HG03520 (cell line): Measurements from ENCODE around the gene TCERG1.

ENCODE experiments used
- ATAC-seq: cut with Tn5 transposase; IDR thresholded peaks from one replicate; pipeline ENCODE4 v1.9.1; 2021; ENCODE audit warnings: mild to moderate bottlenecking, moderate library complexity; ENCODE audit not compliant: unreplicated experiment

Gene TCERG1

DNA sequence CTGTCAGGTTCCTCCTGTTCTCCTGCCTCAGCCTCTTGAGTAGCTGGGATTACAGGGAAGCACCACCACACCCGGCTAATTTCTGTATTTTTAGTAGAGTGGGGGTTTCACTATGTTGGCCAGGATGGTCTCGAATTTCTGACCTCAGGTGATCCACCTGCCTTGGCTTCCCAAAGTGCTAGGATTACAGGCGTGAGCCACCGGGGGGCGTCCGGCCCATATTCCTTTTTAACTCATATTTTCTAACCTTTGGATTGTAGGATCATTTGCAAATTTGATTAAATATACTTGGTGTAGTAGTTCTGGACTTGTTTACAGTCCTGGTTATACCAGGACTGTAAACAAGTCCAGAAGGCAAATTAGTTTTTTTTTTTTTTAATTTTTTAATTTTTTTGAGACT lies 4.3 kb downstream of the TCERG1 start:
- ATAC-seq = no peak

DNA sequence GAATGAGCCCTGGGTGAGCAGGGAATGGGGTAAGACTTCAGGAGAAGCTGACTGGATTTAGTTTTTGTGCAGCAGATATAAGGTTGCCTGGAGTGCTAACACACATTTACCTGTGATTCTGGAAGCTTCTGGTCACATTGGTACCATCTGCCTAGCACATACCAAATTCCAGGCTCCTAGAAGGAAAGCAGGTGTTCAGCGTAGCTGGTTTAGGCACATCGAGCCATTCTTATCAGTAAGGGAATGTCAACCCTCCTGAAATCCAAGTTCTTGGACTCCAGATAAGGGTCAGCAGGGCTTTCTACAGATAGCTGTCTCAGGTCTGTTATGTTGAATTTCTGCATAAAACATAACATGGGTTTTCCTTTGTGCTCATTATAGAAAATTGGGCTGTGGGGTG lies 10.3 kb downstream of the TCERG1 start:
- no peak for ATAC-seq

DNA sequence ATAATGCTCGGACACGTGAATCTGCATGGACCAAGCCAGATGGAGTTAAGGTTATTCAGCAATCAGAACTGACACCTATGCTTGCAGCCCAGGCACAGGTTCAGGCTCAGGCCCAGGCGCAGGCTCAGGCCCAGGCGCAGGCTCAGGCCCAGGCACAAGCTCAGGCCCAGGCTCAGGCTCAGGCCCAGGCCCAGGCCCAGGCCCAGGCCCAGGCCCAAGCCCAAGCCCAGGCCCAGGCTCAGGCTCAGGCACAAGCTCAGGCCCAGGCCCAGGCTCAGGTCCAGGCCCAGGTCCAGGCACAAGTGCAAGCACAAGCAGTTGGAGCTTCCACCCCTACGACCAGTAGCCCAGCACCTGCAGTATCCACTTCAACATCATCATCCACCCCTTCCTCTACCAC lies 11.8 kb downstream of the TCERG1 start:
- no peak for ATAC-seq

DNA sequence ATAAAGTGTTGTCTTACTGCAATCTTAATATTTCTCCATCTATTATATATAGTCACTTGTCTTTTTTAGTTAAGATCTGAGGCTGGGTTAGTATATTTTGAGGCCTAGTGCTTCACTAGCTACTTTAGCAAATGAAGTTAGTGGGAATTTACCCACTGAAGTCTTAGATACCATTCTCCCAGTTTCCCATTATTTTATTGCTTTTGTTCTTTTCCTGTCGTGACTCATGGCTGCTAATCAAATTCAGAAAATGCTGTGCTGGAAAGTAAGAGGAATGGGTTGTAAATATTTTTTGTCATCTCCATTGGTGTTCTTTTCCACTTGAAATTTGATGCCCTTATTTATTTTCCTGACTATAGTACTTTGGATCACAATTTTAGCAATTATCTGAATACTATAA lies 14.2 kb downstream of the TCERG1 start:
- ATAC-seq = no peak

DNA sequence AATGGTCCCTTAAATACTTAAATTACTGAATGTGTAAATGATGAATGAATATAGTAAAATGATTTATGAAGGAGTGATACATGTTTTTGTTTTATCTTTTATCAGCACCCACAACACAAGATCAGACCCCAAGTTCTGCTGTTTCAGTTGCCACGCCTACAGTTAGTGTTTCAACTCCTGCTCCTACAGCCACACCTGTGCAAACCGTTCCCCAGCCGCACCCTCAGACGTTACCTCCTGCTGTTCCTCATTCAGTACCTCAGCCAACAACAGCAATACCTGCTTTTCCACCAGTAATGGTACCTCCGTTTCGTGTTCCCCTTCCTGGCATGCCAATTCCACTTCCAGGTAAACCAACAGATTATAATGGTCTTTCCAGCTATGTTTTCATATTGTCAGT lies 16.3 kb downstream of the TCERG1 start:
- no peak for ATAC-seq

DNA sequence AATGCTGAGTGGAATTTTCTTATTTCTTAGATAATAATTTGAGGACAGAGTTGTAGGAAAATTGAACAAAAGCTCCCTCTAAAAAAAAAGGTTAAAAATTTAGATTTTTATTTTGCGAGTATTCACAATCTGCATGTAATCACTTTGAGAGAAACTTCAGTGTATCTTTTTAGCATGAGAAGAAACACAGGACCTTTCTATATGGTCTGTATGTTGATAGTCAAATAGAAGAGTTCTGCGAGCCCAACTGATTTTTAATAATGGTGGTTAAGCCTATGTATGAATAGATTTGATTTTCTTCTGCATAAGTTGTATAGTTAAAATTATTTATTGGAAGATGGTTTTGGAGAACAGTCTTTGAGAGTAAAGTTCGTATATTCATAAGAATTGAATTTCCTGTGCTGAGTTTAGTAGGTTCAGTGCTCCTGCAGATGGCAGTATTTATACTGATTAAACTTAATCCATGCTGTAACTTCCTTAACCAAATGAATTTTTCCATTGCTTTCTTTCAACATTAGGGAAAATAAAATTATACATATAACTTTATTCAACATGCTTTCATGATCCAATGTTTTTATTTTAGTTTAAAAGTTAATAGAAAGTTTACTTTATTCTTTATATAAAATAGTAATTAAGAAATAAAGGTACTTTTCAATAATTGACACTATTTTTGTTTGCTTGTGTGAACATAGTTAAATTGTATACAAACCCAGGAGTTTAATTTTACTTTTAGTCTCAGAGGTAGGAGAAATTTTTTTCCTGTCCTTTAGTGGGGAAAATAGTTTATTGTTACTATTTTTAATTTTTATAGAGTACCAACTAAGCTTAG lies 19.6 kb downstream of the TCERG1 start:
- no peak for ATAC-seq

DNA sequence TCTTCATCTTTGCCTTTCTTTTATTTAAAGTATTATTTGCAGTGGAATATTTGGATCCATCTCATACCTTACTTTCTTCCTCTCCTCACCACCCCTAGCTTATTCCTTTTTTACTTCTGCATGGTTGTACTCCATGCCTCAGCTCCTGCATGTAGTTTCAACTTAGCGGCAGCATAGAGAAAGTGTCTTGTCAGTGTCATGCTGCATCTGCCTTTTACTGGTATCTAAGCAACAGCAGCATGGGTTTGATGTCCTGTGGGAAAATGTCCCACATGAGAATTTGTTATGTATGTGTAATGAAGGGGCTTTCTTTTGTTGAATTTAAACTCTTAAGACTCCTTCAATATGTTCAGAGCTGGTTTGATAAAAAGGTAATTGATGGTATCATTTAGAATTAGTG lies 20.6 kb downstream of the TCERG1 start:
- ATAC-seq = no peak

DNA sequence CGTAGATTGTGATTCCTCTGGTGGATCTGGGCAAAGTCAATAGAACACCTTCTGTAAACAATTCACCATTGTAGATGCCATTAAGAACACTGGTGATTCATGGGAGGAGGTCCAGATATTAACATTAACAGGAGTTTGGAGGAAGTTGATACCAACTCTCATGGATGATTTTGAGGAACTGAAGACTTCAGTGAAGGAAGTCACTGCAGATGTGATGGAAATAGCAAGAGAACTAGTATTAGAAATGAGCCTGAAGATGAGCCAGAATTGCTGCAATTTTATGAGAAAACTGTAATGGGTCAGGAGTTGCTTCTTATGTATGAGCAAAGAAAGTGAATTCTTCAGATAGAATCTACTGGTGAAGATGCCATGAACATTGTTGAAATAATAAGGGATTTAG lies 26.9 kb downstream of the TCERG1 start:
- no peak for ATAC-seq

DNA sequence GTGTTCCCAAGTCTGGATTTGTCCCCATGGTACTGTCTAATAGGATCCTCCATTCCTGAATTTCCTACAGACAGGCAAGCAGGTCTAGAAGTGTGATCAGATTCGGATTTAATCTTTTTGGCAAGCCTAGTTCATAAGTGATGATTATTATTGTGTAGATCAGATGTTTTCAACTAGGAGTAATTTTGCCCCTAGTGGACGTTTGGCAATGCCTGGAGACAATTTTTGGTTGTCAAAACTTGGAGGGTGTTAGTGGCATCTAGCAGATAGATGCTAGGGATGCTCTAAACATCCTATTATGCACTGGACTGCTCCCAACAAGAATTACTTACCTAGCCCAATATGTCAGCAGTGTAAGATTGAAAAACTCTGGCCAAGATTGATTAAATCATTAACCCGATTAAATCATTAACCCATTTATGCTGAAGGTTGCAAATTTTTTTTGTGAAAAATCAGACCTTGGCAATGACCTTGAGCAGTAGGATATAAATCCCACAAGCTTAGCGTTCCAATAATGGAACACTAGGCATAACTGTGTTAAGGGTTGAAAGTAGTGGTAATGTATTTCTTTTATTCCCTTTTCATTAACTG lies 28.2 kb downstream of the TCERG1 start:
- ATAC-seq = no peak

DNA sequence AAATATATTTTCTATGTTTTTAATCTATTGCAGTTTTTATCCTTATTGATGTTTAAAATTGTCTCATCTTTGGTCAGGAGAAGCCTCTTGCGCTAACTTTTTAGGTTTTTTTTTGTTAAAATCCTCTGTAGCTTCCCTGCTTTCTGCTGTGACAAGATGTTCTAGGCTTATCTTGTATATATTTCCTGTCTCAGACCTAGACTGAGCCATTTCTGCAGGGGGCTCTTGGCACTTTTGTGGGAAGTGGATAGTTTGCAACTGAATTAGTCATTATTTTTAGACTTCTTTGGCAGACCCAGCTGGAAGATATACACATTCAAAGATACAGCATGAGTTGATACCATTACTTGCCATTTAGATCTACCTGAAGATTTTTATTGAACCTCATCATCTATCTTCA lies 28.8 kb downstream of the TCERG1 start:
- ATAC-seq = no peak

DNA sequence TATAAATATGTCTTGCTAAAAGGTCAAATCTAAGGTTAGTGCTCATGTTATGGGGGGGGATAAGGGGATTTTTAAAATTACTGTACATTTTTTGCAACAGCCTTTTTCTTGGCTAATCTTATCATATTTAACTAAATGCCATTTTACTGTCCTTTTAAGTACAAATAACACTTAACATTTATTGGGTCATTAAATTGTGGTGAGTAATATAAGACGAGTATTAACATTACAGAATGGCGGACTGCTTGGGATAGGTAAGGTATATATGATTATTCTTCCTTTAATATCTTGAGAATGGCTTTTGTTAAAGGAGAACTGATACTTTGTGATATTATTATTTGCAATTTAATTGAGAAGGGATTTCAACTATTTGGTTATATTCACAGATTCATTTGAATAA lies 35.6 kb downstream of the TCERG1 start:
- no peak for ATAC-seq

DNA sequence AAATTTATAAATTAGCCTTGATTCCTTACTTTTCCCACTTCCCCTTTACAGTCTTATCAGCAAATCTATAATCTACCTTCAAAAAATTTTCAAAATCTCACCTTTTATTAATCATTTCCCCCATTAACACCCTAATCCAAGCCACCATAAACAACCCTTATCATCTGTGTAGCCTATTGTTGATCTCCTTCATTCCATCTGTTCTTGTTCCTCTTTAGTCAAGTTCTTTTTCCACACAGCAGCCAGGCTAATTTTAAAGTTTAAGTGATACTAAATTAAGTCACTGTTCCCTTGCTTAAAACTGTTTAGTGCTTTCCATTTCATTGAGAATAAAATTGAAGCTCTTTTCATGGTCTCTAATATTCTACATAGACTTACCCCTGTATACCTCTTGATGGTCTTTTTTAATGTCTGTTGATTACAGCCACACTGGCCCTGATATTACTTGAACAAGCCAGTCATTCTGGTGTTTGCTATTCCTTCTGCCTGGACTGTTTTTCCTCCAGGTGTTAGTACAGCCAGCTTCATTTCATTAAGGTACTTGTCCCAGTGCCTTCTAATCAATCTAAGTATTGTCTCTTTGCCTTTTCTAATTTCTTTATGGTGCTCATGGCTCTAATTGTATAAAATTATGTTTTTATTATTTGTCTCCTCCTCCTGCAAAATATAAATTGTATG lies 37.7 kb downstream of the TCERG1 start:
- ATAC-seq = no peak

DNA sequence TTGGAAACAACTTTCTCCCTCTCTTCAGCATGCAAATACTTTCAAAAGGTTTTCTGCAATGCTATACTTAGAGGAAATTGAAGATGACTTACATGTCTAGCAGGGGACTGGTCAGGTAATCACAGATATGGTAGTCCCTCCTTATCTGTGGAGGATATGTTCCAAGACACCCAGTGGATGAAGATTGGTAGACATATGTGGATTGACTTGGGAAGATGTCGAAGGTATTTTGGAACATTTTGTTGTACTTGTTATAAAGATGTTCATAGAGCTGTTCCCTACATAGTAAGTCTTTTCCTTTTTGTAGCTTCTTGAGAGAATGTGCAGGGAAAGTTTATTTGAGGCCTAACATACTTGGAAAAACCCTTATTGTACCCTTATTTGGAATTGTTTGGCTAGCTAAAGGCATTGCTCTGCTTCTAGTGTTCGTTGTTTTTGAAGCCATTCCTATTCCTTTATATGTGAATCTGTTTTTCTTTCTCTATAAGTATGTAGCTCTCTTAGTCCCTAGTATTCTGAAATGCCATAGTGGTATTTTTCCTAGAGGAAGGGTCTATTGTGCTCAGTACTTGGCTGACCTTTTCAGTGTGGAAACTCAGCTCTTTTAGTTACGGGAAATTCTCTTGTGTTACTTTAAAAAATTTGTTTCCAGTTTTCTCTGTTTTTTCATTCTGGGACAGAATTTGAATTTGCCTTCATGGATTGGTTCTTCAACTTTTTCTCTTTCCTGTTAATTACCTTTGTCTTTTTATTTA lies 43.1 kb downstream of the TCERG1 start:
- ATAC-seq = no peak

DNA sequence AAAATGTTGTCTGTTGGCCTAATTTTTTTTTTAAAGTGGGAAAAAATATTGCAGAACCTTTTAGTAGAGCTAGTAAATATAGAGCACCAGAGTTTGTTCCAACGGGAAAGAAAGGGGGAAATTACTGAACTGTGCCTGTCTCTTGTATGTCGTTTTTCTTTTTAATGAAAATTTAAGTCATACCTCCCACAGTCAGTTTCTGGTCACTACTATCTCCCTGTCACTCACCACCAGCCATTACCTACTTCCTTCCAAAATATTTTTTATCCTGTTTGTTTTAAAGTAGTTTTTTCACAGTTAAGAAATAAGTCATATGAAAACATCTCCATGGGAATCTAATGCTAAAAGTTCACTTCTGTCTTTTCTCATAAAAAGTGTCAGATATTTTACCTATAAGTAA lies 47.5 kb downstream of the TCERG1 start:
- no peak for ATAC-seq

DNA sequence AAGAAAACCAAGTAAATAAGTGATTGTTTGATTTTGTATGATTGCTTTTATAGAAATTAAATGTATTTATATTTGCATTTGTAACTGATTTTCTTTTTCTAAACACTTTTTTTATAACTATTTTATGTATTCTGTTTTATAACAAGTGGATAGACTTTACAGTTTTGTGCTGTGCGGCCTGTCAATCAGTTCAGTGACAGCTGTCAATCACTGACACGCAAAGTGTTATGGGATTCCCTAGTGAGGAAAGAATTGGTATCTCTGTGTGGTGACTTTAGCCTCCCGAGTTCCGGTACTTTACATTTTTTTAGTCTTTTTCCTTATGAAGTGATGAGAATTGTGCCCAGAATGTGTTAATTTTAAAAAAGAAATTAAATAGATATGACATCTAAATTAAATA lies 52.5 kb downstream of the TCERG1 start:
- no peak for ATAC-seq

DNA sequence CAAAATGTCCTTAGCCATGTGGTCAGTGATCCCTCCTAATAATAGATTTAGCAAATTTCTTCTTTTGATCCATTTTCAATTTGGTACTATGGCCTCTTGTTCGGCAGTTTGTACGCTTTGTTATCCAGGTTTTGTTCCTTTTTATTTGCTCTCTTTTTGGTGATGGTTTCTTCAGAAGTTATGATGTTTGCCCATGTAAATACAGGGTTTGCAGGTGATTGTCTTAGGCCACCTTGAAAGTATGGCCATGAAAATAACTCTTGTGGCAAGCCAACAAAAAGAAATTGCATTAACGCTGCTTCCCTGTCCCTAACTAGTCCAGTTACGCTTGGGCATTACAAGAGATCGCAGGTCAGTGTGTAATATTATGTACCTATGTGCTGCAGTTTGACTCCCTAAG lies 60.3 kb downstream of the TCERG1 start:
- ATAC-seq = no peak

DNA sequence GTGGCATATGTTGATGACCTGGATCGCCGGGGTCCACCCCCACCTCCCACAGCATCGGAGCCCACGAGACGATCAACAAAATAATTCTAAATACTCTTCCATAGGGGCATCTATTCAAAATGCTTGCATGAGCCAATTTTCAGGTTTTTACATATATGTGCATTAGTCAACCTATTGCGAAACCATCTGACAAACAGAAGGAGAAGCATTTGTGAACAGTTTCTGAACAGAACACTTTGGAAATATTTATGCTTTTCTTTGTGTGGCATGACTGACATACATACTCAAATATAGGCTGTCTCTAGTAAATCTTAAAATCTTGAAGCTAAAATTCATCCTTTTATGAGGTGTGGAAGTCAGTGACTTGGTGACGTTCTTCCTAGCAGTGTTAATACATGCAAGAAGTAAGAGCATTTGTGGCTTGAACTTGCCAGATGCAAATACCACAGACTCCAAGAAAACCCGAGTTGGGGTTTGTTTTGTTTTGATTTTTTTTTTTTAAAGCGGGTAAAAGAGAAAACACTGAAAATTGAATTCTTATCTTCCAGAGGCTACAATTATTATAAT lies 63.5 kb downstream of the TCERG1 start:
- no peak for ATAC-seq

DNA sequence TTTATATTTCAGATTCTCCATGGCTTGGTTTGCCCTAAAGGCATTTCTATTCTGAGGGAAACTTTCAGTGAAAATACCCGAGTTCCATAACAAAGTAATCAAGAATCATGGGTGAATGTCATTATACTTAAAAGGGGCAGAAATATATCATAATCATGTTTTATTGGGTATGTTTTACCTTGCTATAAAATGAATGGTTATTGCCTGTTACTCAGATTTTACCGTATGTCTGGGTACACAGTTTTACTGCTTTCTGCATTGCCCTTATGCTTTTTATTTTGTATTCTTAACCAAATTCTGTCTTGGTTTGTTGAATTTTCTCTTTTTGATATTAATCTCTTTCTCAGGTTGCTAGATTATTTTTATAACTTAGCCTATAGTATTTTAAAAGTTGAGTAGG lies 66.3 kb downstream of the TCERG1 start:
- no peak for ATAC-seq

DNA sequence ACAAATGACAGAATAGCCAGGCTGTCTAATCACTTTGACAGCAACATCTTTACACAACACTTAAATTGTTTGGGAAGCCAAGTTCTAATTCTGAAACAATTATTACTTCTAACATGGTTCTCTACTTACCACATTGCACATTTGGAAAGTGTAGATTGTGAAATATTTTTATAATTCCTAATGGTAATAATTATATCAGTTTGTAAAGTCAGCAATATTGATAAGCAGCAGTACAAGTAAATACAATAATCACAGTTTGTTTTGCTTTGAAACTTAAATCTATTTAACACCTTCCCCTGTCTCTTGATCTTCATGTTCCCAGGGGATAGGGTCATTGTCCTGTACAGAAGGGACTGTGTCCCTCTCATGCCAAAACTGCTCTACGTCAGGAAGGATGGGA lies 67.4 kb downstream of the TCERG1 start:
- ATAC-seq = no peak

DNA sequence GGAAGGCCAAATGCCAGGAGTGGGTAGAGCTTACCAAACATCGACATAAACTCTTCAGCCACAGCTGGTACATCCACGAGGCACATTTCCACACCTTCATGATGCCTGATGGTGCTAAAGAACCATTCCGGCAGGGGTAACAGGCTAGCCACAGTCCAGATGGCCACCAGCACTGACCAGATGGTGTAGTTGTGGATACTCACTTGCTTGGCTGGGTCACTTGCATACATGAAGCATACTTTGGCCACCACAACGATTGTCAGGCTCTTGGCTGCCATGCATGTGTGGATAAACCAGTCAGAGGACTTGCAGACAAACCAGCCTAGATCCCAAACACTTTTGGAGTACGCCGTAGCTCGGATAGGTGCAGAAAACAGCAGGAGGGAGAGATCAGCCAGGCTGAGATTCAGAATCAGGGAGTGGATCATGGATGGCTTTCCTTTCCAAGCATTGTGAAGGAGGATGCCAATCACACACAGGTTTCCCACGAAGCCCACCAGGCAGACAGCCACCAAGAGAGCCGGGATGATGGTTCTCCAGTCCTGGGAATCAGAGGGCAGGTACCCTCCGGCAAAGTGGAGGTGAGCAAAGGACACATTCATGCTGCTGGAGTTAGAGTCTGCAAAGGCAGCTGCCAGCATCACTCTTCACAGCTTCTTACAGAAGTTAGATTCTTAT lies 68.5 kb downstream of the TCERG1 start:
- ATAC-seq = no peak

DNA sequence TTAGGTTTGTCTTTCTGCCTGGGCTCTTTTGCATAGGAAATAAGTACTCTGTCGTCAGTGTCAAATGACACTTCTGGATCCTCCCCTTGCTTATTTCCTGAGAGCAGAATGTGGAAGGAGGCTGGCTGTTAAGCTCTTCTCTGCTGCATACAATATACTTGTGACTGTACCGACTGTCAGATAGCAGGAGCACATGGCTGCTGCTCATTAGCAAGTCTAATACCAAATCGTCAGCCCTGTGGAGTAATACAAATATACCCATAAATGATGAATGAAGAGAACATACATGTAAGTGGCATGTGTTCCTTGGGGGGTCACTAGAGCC lies 69.0 kb downstream of the TCERG1 start, which contains the start of gene GPR151:
TSS of gene GPR151 (minus strand) at position 40 of the 325 bp plus-strand sequence. CDS start 77 bp downstream, outside the sequence.
- no peak for ATAC-seq
